ENCODE measurements around the gene HOXA13.
A peak's percentile ranks its signal among the peaks of the same experiment; 100 is the strongest.

HOXA13 gene

GRCh38 chr7:27180431-27181420 lies 19.2 kb downstream of the HOXA13 start:
- no peak for DNase-seq

- peak; percentile 58 for DNase-seq
Measured at GRCh38 chr7:27179503-27180430, 20.1 kb downstream of the HOXA13 start.

- DNase-seq, result no peak
Measured at GRCh38 chr7:27179030-27179429, 20.9 kb downstream of the HOXA13 start.

GRCh38 chr7:27178366-27178765 lies 21.5 kb downstream of the HOXA13 start:
- no peak for DNase-seq

GRCh38 chr7:27177795-27178320 lies 22.0 kb downstream of the HOXA13 start:
- no peak for DNase-seq

- no peak for DNase-seq
Measured at GRCh38 chr7:27176962-27177794, 22.7 kb downstream of the HOXA13 start.

- DNase-seq, result no peak
Measured at GRCh38 chr7:27176524-27176845, 23.4 kb downstream of the HOXA13 start.

- no peak for DNase-seq
Measured at GRCh38 chr7:27175626-27176523, 24.0 kb downstream of the HOXA13 start.

- DNase-seq, result no peak
Measured at GRCh38 chr7:27174874-27175625, 24.8 kb downstream of the HOXA13 start.

GRCh38 chr7:27173956-27174873 lies 25.7 kb downstream of the HOXA13 start, which contains the start of gene HOXA10:
Gene HOXA10, minus strand, starts transcription at chr7:27174320. Its CDS starts 14 bp downstream, at chr7:27174306.
- no peak for DNase-seq

GRCh38 chr7:27173511-27173955 lies 26.4 kb downstream of the HOXA13 start:
- no peak for DNase-seq

- no peak for DNase-seq
Measured at GRCh38 chr7:27172823-27173510, 26.9 kb downstream of the HOXA13 start.

GRCh38 chr7:27172315-27172774 lies 27.5 kb downstream of the HOXA13 start:
- DNase-seq, result no peak

- DNase-seq, result no peak
Measured at GRCh38 chr7:27171637-27172314, 28.1 kb downstream of the HOXA13 start.

GRCh38 chr7:27171325-27171636 lies 28.6 kb downstream of the HOXA13 start:
- no peak for DNase-seq

- DNase-seq, result no peak
Measured at GRCh38 chr7:27170426-27171324, 29.2 kb downstream of the HOXA13 start.

Data from activated gamma-delta T cell treated with Interleukin-2 at 50 U/mL for 16 hours (primary cell).